Neuron (in vitro differentiated cells): ENCODE data around the gene PLXNA4.

ENCODE experiments used
- H2AFZ ChIP-seq: one replicate; pipeline ENCODE4 v1.6.1; 2013; ENCODE audit warnings: low read depth, mild to moderate bottlenecking, inconsistent platforms, low read length, moderate library complexity
- H3K27me3 ChIP-seq: one replicate; pipeline ENCODE4 v1.6.1; 2013; ENCODE audit warnings: low read length; ENCODE audit not compliant: insufficient read depth
- H3K36me3 ChIP-seq: one replicate; pipeline ENCODE4 v1.6.1; 2013; ENCODE audit warnings: low read length; ENCODE audit not compliant: insufficient read depth
- H3K4me1 ChIP-seq: one replicate; pipeline ENCODE4 v1.6.1; 2013; ENCODE audit warnings: low read length; ENCODE audit not compliant: insufficient read depth
- H3K4me3 ChIP-seq: 2 replicates; pipeline ENCODE4 v1.5.1; 2013; ENCODE audit warnings: mild to moderate bottlenecking, low read length, moderate library complexity
- H3K9me3 ChIP-seq: one replicate; pipeline ENCODE4 v1.6.1; 2013; ENCODE audit warnings: low read length

PLXNA4 gene

DNA sequence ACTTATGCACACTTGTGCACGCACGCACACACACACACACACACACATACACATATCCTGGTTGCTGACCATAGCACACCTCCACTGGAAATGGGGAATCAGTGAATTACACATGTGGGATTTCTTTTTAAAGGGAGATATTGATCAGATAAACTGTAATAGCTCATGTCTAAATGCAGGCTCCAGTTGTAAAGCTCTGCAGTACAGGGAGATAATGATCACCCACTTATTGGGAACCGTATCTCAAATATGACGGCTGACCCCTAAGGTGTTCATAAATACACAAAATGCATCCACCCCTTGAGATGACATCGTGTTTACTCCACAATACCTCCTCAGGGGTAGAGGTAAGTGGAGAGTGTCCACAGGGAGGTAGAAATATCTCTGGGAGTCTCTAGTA, 79.2 kb downstream of the PLXNA4 start:
- Histone ChIP-seq H3K4me1 (no peaks in the 10 kb centered on the region), H3K36me3 (no peaks in the 10 kb centered on the region), H3K4me3 (no peak overlapping the region), H3K9me3 (no peaks in the 10 kb centered on the region), H3K27me3 (no peaks in the 10 kb centered on the region), H2AFZ (no peak overlapping the region)

DNA sequence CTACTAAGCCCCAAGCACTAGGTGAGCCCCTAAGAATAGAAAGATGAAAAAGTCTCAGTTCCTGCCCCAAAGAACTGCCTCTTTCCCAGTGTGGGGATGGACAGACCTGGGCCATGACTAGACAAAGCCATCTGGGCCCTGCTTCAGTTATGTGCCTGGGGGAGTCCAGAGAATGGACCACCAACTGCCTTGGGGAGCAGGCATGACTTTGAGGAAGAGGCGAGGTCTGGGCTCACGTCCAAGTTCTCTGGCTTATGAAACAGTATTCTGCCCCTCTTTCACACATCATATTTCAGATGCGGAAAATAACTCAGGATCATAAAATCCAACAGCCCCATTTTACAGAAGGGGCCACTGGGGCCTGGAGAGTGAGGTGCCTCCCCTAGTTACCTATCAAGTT, 80.3 kb downstream of the PLXNA4 start:
- H3K4me3 ChIP-seq = no peak overlapping the region

DNA sequence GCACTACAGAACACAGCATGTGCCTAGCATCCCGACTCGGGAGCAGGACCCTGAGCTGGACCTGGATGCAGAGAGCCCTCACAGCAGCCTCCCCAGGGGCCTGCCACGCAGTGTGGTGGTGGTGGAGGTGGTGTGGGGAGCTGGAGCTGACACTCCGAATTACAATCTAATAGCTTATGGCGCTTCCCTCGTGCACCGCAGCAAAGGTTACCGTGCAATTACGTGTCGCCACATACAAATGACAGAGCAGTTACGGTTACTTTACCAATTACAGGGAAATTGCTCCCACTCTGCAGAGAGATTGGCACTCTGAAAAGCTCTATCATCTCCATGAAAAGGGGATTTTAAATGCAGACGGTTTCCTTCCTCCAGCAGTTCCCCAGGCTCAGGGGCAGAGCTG, 81.8 kb downstream of the PLXNA4 start:
- no peaks in the 10 kb centered on the region for H3K9me3 ChIP-seq
- H3K4me3 ChIP-seq = no peak overlapping the region
- H3K36me3 ChIP-seq = no peaks in the 10 kb centered on the region
- no peaks in the 10 kb centered on the region for H3K4me1 ChIP-seq
- H3K27me3 ChIP-seq = no peaks in the 10 kb centered on the region
- no peak overlapping the region for H2AFZ ChIP-seq

More for the DNA sequence above, 80.3 kb downstream of the PLXNA4 start:
- H2AFZ ChIP-seq = no peak overlapping the region
- H3K9me3 ChIP-seq = no peaks in the 10 kb centered on the region
- no peaks in the 10 kb centered on the region for H3K4me1 ChIP-seq
- H3K36me3 ChIP-seq = no peaks in the 10 kb centered on the region
- H3K27me3 ChIP-seq = no peaks in the 10 kb centered on the region

DNA sequence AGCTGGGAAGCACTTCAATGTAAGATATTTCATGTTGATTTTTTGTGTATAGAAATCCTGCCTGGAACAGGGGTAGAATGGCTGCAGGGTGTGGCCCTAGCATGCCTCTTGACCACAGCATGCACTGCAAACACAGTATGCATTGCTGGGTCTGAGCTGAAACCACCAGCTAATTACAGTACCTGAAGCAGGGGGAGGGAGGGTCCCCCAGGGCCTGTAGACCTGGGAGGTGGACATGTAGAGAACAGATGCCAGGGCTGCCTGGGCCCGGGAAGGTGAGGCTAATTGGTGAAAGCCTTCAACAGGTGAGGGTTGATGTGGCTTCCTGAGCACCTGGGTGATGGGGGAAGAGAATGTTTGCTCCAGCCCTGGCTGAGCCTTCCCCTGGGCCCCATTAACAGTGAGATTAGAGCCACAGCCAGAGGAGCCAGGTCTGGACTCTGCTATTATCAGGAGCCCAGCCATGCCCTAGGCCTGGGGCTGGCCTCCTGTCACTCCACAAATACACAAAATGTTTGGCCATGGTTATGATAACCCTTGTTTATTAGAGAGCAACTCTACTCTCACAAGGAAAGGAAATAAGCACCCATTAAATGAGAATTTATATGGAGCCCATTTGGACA, 83.3 kb downstream of the PLXNA4 start:
- H2AFZ ChIP-seq = no peak overlapping the region
- no peaks in the 10 kb centered on the region for H3K4me1 ChIP-seq
- H3K36me3 ChIP-seq = no peaks in the 10 kb centered on the region
- H3K9me3 ChIP-seq = no peaks in the 10 kb centered on the region
- no peak overlapping the region for H3K4me3 ChIP-seq
- H3K27me3 ChIP-seq = no peaks in the 10 kb centered on the region

DNA sequence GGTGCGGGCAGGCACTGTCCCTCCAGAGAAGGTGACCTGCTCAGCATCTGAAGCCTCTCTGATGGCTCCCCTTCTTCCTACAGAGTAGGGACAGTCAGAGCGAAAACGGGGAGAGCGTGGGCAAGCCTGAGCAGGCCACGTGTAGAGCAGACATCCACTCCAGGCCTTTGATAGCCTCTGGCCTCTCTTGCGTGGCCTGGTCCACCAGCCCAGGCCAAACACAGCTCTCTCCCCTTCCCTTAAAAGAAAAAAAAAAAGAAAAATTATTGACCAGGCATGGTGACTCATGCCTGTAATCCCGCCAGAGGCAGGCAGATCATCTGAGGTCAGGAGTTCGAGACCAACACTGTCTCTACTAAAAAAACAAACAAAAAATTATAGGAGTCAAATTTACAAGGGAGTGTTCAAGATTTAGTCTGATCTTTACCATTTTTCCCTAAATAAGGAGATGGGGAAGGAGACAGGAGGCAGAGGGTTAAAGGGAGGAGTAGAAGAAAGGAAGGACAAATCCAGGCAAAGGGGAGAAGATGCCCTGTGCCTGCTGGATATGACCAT, 84.8 kb downstream of the PLXNA4 start:
- no peaks in the 10 kb centered on the region for H3K36me3 ChIP-seq
- no peak overlapping the region for H3K4me3 ChIP-seq
- no peaks in the 10 kb centered on the region for H3K27me3 ChIP-seq
- no peaks in the 10 kb centered on the region for H3K4me1 ChIP-seq
- H3K9me3 ChIP-seq = no peaks in the 10 kb centered on the region
- H2AFZ ChIP-seq = no peak overlapping the region

DNA sequence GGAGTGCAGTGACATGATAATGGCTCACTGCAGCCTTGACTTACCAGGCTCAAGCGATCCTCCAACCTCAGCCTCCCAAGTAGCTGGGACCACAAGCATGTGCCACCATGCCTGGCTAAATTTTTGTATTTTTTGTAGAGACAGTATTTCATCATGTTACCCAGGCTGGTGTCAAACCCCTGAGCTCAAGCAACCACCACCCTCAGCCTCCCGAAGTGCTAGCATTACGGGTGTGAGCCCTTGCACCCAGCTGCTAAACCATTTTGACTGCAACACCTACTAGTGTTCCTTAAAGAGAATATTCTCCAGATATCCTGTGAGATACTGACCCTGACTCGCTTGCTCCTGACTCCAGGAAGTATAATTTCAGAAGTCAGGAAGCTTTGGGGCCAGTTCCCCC, 85.8 kb downstream of the PLXNA4 start:
- no peak overlapping the region for H2AFZ ChIP-seq
- no peaks in the 10 kb centered on the region for H3K9me3 ChIP-seq
- H3K36me3 ChIP-seq = no peaks in the 10 kb centered on the region
- H3K27me3 ChIP-seq = no peaks in the 10 kb centered on the region
- no peaks in the 10 kb centered on the region for H3K4me1 ChIP-seq
- H3K4me3 ChIP-seq = no peak overlapping the region

DNA sequence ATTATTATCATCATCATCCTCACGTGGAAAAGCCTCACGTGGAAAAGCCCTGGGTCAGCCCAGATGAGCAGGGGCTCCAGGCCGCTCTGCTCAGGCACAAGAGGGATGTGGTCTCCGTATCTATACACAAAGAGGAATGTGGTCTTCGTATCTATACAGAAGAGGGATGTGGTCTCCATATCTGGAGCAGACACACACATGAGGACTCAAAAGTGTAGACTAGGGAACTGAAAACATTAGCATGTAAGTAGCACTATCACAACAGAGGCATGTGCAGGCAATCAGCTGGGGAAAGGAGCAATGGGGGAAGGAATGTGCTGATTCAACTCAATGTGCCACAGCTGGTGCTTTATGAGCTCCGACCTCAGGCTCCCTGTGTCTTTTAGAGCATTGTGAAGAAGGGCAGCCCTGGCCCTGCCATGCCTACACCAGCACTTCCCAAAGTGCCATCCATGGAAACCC, 86.5 kb downstream of the PLXNA4 start:
- Histone ChIP-seq H3K36me3 (no peaks in the 10 kb centered on the region), H3K27me3 (no peaks in the 10 kb centered on the region), H3K4me3 (no peak overlapping the region)

DNA sequence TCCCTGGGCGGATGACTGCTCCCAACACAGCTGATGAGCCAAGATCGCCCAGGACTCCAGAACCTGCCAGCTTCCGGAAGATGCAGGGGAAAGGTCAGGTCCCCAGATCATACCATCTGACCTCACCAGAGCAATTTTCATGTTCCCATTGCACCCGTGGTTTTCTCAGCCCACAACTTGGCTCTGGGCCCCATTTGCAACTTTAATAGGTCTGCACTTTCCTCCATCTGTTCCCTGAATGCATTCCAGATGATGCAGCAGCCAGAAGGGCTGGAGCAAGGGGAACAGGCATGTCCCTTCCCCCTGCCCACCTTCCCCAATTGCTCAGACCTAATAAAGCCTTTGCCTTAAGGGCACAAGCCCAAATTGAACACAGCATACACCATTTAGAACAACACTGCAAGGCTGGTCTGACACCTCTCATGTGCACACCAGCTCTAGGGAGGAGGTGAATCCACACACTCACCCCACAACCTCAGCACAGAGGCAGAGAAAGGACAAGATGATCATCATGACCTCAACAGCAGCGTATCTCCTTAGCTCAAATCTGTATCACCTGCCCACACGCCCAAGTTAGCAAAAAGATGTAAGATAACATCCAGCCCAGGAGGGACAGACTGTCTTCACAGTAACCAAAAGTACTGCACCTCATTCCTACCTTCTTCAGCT, 87.5 kb downstream of the PLXNA4 start:
- Histone ChIP-seq H3K9me3 (no peaks in the 10 kb centered on the region), H3K27me3 (no peaks in the 10 kb centered on the region), H3K4me1 (no peaks in the 10 kb centered on the region), H3K4me3 (no peak overlapping the region), H2AFZ (no peak overlapping the region), H3K36me3 (no peaks in the 10 kb centered on the region)

More for the DNA sequence above, 86.5 kb downstream of the PLXNA4 start:
- Histone ChIP-seq H3K4me1 (no peaks in the 10 kb centered on the region), H3K9me3 (no peaks in the 10 kb centered on the region), H2AFZ (no peak overlapping the region)

DNA sequence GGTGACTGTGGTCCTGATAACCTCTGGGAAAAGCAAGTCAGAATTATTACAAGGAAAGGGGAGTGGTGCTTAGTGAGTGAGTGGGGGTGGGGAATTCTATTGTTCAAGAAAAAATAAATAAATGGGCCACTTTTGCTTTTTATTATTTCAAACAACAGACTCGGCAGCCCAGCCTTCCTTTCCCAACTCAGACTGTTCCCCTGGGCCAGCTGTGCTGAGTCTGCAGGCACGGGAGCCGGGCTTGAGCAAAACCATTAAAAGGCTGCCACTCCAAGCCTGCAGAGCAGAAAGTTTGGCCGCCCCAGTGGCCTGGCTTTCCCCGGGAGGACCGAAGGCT, 90.0 kb downstream of the PLXNA4 start:
- Histone ChIP-seq H2AFZ (no peak overlapping the region), H3K4me3 (no peak overlapping the region)

DNA sequence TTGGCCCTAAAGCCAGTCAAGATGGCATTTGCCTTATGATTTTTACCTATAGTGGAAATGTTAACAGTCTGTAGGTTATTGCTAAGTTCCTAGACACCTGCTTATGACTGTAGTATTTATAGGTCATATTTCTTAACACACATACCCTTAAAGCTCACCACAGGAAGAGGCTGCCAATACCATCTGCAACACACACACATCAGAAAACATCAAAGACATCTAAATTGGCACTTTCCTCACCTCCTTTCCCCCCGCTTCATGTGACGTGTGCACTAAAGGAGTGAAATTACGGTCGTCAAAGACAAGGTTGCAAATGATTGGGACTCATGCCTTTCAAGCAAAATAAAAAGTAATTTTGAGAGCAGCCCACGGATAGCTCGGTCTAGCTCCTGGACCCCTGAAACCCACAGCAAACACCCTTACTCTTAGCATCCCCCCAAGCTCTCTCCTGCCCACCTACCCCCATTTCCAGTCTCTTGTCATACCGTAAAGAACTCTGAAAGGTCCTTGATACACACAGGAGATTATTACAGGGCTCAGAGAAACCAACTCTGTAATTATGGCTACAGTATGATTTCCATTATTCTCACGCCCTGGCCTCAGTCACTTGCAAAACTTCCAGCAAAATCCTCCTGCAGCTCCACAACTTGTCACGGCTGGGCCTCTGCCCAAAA, 90.5 kb downstream of the PLXNA4 start:
- no peaks in the 10 kb centered on the region for H3K4me1 ChIP-seq
- H3K36me3 ChIP-seq = no peaks in the 10 kb centered on the region
- no peak overlapping the region for H2AFZ ChIP-seq
- H3K4me3 ChIP-seq = no peak overlapping the region
- H3K9me3 ChIP-seq = no peaks in the 10 kb centered on the region
- peaks cover under 1% of the 10 kb centered on the region for H3K27me3 ChIP-seq

More for the DNA sequence above, 90.0 kb downstream of the PLXNA4 start:
- no peaks in the 10 kb centered on the region for H3K9me3 ChIP-seq
- no peaks in the 10 kb centered on the region for H3K27me3 ChIP-seq
- no peaks in the 10 kb centered on the region for H3K36me3 ChIP-seq
- H3K4me1 ChIP-seq = no peaks in the 10 kb centered on the region

DNA sequence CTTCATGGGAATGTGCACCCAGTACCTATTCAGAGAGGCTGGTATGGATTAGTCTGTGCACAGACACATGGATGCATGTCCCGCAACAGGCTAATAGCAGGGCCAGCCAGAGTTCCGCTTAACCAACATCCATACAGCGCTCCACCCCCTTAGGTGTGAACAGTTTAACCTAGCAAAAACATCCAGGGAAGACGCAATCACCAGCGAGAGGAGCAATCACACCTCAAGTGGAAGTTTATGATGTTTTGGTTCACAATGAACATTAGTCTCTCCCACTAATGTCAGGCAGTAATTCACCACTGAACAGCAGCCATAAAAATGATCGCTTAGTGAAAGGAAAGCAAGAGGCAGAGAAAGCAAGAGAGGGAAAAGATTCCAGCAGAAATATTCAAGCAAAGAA, 91.1 kb downstream of the PLXNA4 start:
- H3K4me1 ChIP-seq = no peaks in the 10 kb centered on the region
- peaks cover 2% of the 10 kb centered on the region for H3K27me3 ChIP-seq
- no peaks in the 10 kb centered on the region for H3K36me3 ChIP-seq
- no peak overlapping the region for H3K4me3 ChIP-seq
- no peaks in the 10 kb centered on the region for H3K9me3 ChIP-seq
- H2AFZ ChIP-seq = no peak overlapping the region

DNA sequence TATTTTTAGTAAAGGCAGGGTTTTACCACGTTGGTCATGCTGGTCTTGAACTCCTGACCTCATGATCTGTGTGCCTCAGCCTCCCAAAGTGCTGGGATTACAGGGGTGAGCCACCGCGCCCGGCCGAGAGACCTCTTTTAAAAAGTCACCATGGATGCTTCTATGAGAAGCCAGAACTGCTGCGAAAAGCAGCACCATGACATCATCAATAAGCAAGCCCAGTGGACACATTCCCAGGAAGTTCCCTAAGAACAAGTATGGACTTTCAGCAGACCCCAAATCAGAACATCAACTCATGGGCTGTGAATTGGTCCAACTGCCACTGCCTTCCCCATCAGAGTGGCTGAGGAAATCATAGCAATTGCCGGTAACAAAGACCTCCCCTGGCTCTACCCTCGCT, 93.4 kb downstream of the PLXNA4 start:
- Histone ChIP-seq H2AFZ (no peak overlapping the region), H3K4me3 (no peak overlapping the region), H3K4me1 (no peaks in the 10 kb centered on the region), H3K27me3 (peaks cover 2% of the 10 kb centered on the region), H3K9me3 (no peaks in the 10 kb centered on the region), H3K36me3 (no peaks in the 10 kb centered on the region)

DNA sequence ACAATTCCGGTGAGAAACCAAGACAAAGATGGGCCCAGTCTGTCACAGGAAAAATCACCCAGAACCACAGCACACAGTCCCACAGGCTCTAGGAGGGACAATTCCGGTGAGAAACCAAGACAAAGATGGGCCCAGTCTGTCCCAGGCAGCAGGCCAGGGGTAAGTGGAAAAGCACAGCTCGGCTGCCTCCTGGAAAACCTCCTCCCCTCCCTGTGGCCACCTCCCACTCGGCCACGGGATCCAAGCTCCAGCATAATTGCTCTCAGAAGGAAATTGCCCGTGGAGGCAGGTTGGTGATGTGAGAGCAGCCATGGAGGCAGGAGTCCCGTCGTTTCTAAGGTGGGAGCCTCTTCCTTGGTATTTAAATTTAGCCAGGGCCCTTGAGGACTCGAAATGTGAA, 95.7 kb downstream of the PLXNA4 start:
- Histone ChIP-seq H3K36me3 (no peaks in the 10 kb centered on the region), H3K9me3 (no peaks in the 10 kb centered on the region), H3K4me3 (no peak overlapping the region), H3K27me3 (peaks cover 2% of the 10 kb centered on the region), H3K4me1 (peaks cover 6% of the 10 kb centered on the region), H2AFZ (no peak overlapping the region)
